ENCODE measurements around the gene VPS50.
"Not testable (repeated sequence)": the region's sequence is repeated elsewhere in the genome, so short reads cannot be mapped to it uniquely, and the experiment has no call there.

Gene VPS50

DNA sequence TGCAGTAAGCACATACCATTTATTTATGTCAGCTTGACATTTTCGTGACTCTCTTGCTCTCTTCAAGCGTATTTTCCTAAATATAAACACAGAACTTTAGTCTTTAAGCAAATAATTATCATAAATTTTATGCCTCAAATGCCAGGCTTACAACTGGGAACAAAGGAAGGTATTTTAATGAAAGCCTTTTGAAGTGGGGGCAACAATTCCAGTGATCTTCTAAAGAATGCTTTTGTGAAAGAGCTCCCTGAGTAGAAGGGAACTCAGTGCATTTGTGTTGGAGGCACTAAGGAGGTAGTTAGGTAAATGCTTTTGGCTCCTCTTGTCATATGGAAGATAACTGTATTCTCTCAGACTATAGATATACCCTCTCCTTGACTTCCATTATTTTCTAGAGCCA, 104.9 kb downstream of the VPS50 start:
- no peak for DNase-seq

DNA sequence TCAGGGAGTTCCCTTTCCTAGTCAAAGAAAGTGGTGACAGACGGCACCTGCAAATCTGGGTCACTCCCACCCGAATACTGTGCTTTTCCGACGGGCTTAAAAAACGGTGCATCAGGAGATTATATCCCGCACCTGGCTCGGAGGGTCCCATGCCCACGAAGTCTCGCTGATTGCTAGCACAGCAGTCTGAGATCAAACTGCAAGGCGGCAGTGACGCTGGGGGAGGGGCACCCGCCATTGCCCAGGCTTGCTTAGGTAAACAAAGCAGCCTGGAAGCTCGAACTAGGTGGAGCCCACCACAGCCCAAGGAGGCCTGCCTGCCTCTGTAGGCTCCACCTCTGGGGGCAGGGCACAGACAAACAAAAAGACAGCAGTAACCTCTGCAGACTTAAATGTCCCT, 110.0 kb downstream of the VPS50 start:
- not testable (repeated sequence) for DNase-seq

DNA sequence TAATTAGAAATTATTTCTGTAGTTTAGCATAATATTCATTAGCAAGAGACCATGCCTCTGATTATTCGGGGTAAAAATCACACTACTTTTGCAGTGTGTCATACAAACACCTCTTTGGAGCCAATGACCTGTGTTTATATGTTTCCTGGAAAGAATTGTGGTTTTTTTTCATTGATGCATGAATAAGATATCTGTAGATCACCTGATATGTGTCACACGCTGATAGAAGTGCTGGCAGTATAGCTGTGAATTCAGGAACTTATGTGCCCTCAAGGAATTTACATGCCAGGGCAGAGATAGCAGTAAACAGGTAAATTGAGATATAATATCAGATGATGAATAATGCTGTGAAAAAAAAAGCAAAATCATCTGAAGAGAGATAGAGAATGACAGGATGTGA, 118.2 kb downstream of the VPS50 start:
- DNase-seq = no peak

DNA sequence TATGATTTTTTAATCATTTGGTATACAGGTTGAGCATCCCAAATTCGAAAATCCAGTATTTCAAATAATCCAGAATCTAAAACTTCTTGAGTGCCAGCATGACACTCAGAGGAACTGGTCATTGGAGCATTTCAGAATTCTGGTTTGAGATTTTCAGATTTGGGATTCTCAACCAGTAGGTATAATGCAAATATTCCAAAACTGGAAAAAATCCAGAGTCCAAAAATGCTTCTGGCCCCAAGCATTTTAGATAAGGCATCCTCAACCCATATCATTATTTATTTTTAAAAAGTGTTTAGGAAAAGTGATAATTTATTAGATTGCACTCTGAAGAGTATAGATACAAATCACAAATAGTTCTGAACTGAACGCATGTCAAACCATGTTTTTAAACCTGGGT, 120.7 kb downstream of the VPS50 start:
- no peak for DNase-seq

DNA sequence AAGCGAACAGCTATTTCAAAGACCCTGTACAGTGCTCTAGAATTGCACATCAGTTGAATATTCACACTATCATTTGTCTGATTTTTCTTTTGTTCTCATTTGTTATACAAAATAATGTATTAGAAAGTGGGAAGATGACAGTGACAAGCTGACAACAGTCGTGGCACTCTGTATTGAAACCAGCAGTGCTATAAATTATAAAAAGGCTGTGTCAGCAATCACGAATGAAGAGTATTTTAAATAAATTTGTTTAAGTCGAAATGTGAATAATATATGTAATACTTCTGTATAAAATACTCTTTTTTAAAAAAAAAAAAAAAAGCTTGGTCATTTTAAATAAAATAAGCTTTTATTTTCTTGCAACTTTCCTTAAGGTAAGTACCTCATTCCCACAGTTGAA, 122.6 kb downstream of the VPS50 start:
- no peak for DNase-seq

DNA sequence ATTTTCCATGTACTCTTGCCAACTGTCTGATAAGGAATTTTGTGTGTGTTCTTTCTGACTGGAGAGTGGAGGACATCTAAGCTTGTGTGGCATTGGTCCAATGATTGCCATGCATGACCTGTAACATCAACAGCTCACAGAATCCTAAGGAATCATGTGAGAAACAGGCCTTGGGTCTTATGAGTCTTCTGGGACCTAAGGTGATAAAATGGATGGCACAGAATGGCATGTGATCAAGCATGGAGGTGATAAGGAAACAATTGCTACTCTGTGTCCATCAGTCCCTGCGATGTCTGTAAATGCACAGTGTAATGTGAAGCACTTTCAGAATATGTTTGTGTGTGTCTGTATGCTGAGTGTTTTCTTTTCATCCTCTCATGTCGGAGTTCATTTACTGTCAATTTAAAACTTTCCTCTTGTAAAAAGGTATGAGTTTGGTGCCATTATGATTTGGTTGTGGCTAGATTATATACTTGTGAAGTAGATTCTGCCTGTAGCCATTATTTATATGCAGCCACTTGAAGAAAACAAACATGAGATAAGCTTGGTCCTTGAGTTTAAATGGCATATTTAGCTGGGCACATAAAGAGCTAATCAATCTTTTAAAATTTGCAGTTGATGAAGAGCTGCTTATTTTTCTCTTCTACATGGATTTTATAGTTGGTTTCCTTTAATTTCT, 127.5 kb downstream of the VPS50 start:
- DNase-seq = no peak

DNA sequence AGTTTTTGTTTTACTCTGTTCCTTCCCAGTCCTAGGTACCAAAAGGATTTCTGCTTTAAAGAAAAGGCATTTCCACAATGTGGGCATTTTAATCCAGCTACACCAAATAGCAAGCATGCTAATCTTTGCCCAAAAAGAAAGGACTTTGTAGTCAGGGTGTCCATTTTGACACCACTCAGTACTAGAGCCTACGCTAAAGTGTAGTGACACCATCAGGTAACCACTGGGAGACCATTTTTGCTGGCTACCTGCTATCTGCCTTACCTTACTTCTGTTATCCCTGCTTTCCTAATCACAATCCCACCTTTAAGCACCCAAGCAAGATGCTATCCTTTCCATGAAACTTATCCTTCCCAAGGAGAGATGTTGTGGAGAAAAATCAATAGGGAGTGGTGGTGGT, 129.7 kb downstream of the VPS50 start:
- no peak for DNase-seq

DNA sequence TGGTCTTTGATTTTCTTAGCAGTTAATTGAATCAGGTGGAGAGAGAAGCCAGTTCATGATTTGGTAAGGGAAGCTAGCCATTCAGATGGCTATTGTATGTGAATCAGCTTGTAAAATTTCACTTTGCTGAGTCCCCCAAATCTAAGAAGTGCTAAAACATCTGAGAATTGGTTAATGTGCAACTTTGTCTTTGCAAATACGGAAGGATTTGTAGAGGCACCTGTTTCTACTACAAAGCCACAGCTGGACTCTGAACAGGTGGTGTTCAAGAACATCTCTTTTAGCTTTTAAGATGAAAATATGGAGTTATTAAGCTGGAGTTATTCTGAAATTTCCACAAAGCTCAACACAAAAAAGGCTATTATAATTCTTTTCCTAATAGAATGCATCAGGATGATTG, 132.6 kb downstream of the VPS50 start:
- no peak for DNase-seq

DNA sequence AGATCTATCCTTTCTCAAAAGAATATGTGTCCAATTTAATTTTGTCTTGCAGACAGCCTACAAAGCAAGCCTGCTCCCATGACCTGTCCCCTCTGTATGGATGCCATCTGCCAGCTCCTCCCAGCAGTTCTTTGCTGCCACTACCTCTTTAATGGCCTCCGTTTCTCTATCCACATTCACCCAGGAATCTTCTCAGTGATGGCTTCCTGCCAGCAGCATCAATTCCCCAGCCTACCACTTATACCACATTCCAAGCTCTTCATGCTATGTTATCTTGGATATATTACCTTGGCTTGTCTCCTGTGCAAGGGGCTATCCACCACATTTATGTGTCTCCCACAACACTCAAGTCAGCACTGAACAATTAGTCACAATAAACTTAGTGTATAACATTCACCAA, 133.2 kb downstream of the VPS50 start:
- no peak for DNase-seq

DNA sequence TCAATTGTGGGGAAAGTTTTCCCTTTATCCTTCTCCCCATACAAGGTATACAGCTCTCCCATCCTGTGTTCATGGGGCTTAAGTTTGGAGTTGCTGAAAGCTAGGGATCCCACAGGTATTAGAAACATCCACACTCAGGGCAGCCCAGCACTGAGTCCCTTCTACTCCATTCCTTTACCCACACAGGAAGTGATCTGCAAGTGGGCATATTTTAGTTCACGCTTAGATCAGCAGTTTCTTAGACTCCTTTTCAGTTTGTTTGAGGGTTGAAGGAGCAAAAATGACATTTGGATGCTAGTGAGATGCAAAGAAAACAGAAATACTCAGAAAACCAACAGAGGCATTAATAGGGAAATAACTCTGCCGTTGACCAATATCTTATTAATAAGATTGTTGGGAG, 134.7 kb downstream of the VPS50 start:
- no peak for DNase-seq

DNA sequence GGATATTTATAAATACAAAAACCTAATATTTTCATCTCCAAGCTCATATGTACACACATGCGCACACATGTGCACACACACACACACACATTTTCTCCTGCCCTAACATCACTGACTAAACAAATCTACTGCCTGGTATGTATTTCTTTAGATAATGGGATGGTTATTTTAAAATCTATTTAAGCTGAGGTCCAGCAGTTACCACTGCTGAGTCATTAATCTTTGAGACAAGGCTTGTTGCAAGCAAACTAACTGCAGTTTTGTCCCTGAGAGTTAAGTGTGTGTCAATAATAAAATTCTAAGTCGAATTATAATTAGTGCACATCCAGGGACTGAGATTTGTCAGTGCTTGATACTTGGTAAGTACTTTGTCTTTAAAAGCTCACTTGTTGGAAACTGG, 135.1 kb downstream of the VPS50 start:
- DNase-seq = no peak

DNA sequence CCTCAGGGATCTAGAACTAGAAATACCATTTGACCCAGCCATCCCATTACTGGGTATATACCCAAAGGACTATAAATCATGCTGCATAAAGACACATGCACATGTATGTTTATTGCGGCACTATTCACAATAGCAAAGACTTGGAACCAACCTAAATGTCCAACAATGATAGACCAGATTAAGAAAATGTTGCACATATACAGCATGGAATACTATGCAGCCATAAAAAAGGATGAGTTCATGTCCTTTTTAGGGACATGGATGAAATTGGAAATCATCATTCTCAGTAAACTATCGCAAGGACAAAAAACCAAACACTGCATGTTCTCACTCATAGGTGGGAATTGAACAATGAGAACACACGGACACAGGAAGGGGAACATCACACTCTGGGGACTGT, 138.8 kb downstream of the VPS50 start:
- DNase-seq = not testable (repeated sequence)

DNA sequence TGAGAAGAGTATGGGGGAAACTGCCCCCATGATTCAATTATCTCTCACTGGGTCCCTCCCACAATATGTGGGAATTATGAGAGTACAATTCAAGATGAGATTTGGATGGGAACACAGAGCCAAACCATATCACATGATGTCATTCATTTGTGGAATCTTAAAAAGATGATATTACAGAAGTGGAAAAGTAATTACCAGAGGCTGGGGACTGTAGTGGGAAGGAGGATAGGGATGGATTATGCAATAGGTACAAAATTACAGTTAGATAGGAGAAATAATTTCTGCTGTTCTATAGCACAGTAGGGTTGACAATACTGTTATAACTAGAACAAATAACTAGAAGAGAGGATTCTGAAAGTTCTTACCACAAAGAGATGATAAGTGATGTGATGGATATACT, 141.4 kb downstream of the VPS50 start:
- no peak for DNase-seq

DNA sequence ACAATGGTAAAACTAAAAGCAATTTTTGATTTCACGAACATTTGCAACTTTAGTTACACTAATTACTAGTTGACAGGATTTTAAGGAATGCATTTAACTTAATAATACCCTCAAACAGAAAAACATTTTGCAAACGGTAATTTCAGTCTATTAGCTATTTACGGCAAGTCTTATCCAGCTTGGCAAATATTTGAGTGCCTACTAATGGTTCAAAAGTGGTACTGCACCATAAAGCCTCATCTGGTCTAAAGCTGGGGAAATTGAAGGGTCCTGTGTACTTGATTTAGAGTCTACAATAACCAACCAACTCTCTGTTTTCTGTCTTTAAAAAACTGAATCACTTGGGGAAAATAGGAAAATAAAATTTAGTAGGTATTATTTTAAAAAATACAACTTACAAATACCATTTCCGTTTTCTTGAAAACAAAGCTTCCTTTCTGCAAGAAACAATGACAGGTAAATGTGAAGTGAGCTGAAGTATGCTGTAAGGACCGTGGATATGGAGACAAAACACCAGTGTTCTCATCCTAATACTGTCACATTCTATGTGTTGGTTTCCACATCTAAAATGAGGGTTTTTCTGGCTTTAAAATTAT, 142.3 kb downstream of the VPS50 start:
- no peak for DNase-seq

DNA sequence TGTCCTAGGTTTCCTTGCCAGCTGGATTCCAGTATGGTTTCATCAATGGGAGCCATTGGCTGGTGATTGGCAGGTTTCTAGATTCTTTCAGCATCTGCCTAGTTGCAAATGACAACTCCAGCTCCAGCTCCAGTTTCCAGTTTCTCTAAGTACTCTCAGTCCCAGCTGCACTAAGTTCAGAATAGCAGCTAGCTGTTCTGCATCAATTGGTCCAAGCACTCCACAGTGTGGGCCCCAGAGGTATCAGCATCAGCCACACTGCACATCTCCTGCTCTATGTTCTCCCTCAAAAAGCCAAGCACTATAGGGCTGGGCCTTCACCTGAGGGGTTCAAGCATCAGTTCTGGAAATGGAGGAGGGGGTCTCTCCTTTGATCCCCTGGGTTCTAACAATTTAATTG, 143.4 kb downstream of the VPS50 start:
- DNase-seq = no peak

DNA sequence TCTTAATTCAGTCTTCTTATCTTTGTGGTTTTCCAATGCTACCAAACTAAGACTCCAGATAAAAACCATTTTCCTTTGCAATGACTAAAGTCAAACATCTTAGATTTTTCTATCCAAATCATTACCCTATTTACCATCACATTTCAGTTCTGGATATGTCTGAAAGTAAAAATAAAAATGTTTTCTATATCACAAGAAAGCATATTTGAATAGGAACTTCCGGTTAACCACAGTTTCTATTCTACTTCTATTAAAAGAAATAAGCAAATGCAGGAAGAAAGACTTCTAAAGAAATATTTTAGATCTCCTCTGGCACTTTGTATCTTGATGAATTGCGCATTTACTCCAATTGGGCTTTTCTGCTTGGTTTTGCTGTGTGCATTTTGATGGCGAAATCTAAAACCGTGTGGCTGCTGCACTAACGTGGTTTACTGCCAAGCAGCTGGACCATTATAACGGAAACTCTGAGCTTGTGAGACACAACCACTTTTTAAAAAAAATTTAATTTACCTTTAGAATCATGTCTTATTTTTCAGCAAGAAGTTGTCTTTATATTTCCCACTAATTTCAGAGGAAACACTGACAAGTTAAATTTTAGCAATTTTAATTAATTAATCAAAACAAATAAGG, 146.1 kb downstream of the VPS50 start:
- DNase-seq = no peak

DNA sequence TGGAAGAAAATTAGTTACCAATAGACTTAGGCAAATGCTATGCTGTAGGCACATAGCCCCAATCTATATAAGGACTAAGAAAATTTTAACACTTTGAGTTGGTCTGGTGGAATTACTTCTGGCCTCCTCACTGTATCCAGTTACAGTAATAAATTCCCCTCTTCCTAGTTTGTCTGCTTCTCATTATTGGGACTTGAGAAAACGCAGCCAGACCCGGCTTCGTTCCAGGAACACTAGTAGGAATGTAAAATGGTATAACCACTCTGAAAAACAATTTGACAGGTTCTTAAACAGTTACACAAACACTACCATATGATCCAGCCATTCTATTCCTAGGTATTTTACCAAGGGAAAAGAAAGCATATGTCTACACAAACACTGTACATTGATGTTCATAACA, 150.2 kb downstream of the VPS50 start:
- no peak for DNase-seq

DNA sequence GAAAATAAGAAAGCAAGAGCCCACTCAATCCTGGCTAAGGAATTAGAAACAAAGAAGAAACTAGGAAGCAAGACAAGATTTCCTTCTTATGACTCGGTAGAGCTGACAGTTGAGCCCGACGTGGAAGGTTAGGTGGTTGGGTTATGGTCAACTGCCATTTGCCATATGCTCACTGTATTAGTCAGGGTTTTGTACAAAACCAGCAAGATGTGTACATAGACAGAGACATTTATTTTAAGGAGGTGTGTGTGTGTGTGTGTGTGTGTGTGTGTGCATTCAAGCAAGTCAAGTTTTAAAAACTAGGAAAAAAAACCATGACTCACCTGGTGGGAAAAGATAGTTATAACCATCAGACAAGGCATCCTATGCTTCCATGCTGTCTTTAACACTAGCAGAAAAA, 158.5 kb downstream of the VPS50 start:
- DNase-seq = no peak

DNA sequence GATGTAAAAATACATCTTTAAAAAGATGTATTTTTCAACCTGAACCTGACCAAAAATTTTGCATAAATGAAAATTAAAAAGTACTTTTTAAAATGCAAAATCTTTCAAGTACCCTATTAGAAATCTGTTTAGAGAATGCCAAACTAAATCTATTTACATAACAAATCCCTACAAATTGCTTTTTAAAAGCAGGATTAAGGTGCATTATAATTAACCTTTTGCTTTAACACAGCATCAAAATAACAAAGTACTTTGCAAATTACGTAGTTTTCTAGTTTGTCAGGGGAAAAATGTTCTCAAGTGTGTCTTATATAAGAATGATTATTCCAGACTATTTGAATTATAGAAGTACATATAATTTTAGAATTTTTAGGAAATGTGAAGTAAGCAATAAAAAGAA, 160.8 kb downstream of the VPS50 start:
- DNase-seq = no peak

DNA sequence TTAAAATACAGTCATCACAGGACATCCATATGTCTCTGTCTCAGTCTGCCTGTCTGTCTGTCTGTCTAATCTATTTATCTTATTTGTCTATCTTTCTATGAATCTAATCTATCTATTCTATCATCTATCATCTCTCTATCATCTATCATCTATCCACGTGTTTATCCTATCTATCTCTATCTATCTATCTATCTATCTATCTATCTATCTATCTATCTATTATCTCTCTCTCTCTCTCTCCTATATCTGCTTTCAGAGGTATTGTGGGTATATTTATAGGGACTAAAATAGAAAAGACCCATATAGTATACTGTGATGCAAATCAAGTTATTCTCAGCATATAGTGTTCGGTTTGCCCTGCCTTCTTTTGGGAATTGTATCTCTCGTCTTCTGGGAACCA, 167.5 kb downstream of the VPS50 start:
- no peak for DNase-seq

DNA sequence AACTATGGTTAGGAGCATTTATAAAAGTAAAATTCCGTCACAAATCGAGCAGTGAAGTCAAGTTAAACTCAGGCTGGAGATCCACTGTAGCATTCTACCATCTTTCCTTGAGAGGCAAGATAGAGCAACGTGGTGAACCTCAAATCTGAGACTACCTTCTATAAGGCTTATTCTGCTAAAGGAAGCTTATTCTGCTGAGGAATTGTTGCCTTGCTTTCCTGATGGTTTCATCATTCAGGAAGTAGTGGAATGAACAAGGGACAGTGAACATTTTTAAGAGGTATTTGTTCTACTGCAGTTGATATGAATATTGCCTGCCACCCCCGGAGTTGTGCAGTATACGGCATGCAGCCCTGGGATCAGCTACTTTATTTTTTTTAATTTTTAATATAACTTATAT, 170.8 kb downstream of the VPS50 start:
- DNase-seq = no peak

DNA sequence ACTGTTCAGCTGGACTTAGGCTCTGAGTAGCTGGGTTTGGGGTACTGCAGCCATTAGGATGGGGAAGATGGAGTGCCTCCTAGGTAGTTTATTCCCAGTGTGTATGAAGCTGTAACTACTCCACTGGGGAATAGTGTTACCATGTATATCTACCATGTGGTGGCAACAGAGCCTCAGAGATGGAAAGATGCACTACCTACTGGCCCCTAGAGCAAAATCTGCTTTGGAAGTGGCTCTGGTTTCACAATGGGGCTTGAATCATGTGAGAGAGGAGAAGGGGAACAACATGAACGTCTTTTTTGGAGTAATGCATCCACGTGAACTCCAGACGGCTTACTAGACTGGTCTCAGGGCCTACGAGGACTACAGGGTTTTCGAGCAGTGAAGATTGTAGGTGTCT, 175.1 kb downstream of the VPS50 start:
- DNase-seq = no peak

DNA sequence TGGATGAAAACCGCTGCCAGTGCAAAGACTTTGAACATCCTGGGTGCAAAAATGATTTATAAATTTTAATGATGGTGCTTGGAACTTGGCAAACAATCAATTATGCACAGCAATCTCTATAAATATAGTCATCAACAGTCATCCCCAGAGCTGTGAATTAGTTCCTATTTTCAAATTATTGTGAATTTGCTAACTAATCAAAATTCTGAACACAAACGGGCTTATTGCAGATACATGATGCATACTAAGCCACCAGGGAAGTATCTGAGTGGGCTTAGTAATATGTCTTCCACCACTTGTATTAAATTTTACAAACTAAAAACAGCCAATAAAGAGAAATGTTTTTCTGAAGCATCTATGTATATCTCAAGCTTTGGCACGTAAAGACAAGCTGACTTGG, 177.2 kb downstream of the VPS50 start:
- DNase-seq = no peak
